ENCODE measurements around the gene ELAC2. TPM values are rescaled to one million over a fixed set of nuclear protein-coding genes. Genes with fewer than 3 reads are reported as not detected.

The ELAC2 gene
- total RNA-seq, 1 donor, result 60.6 TPM

DNA sequence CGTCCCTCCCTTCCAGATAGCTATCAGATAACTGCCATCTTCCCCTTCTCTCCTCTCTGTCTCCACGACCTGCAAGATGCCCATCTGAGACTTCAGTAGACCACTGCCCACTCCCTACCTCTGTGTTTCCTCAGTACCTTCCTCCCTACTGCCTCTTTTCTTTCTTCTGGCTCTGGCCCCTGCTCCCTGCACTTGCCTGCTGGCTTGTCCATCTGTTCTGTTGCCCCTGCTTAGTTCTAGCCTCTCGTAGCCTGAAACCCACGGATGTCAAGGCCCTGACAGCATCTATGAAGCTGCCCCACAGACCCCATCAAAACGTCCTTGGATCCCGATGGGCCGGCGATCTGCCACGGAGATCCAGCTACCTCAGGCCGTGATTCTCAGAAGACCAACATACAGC is 53.0 kb downstream of the ELAC2 start:
- no peak overlapping the region for H3K4me3 ChIP-seq (ENCODE audit: low read depth, low read length)
- TF ChIP-seq CTCF (IDR thresholded peaks at IDR 0.05; ENCODE audit: insufficient read depth, low read length), result no peak
- DNase-seq (ENCODE audit: low read depth), result no peak

GRCh38 chr17:12964162-12964561 is 53.7 kb downstream of the ELAC2 start:
- no peak for TF ChIP-seq CTCF (IDR thresholded peaks at IDR 0.05; ENCODE audit: insufficient read depth, low read length)
- no peak overlapping the region for H3K4me3 ChIP-seq (ENCODE audit: low read depth, low read length)
- no peak for DNase-seq (ENCODE audit: low read depth)

- no peak for TF ChIP-seq CTCF (IDR thresholded peaks at IDR 0.05; ENCODE audit: insufficient read depth, low read length)
- no peak overlapping the region for H3K4me3 ChIP-seq (ENCODE audit: low read depth, low read length)
- DNase-seq (ENCODE audit: low read depth), result no peak
Observed at GRCh38 chr17:12963505-12963904, 54.3 kb downstream of the ELAC2 start.

DNA sequence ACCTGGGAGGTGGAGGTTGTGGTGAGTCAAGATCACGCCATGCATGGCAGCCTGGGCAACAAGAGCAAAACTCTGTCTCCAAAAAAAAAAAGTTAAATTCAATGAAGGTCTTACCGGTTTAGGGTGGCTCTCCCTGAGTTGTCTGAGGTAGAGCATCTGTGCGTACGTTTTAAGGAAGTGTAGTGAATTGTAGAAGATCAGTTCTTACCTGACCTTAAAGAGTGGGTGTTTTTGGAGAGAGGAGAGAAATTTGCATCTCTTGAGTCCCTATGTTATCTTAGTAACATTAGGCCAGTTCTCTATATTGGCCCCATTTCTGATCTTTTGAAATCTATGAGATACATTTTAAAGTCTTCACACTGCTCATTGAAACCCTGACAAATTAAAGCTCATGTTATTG is 56.2 kb downstream of the ELAC2 start:
- no peak overlapping the region for H3K4me3 ChIP-seq (ENCODE audit: low read depth, low read length)
- no peak for DNase-seq (ENCODE audit: low read depth)
- no peak for TF ChIP-seq CTCF (IDR thresholded peaks at IDR 0.05; ENCODE audit: insufficient read depth, low read length)

DNA sequence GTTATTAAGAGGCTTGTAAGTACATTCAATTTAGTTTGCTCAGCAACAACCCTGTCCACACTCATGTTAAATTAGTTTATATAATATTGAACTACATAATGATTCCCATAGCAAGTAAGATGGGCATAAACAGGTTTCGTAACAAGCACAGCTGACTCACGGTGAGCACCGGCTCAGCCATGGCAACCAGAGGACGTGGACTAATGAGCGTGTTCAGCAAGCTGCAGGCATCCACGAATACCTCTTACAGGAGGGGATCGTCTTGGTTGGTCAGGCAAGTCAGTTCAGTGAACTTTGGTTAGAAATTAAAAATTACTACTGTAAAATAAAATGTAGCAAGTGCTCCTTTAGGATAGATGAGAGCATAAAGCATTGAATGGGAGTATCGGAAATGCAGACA is 58.4 kb downstream of the ELAC2 start:
- no peak for TF ChIP-seq CTCF (IDR thresholded peaks at IDR 0.05; ENCODE audit: insufficient read depth, low read length)
- no peak overlapping the region for H3K4me3 ChIP-seq (ENCODE audit: low read depth, low read length)
- DNase-seq (ENCODE audit: low read depth), result peak; percentile 14

GRCh38 chr17:12958786-12959185 is 59.0 kb downstream of the ELAC2 start:
- DNase-seq (ENCODE audit: low read depth), result no peak
- no peak for TF ChIP-seq CTCF (IDR thresholded peaks at IDR 0.05; ENCODE audit: insufficient read depth, low read length)

DNA sequence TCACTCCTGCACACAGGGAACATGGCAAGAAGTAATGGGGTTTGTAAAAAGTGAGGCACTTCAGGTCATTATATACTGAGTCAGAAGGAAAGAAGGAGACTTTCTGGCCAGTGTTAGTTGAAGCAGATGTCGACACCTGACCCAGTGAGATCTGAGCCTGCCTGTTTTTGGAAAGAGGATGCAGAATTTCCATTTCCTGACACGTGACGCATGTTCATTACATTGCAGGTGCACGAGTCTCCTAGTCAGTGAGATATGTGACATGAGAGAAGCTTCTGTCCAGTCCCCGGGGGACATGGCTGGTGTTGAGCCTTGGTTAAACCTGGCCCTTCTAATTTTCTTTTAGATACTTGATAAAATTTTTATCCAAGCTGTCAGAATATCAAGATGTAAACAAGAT is 62.3 kb downstream of the ELAC2 start:
- no peak for TF ChIP-seq CTCF (IDR thresholded peaks at IDR 0.05; ENCODE audit: insufficient read depth, low read length)
- DNase-seq (ENCODE audit: low read depth), result no peak
- H3K4me3 ChIP-seq (ENCODE audit: low read depth, low read length), result no peak overlapping the region

More at GRCh38 chr17:12958786-12959185, 59.0 kb downstream of the ELAC2 start:
- H3K4me3 ChIP-seq (ENCODE audit: low read depth, low read length), result no peak overlapping the region

Measured in fibroblast of the aortic adventitia (primary cell).